GM11168 (cell line): Measurements from ENCODE around the gene IRF2BP2.

Experiments
- in situ Hi-C: fragments of 300-500 bp; cut with MboI; formaldehyde crosslinking; loops from one replicate; pipeline ENCODE4 v1.12.0; 2022; ENCODE audit warnings: low sequenced_read_pairs; ENCODE audit not compliant: unreplicated experiment

Gene IRF2BP2

DNA sequence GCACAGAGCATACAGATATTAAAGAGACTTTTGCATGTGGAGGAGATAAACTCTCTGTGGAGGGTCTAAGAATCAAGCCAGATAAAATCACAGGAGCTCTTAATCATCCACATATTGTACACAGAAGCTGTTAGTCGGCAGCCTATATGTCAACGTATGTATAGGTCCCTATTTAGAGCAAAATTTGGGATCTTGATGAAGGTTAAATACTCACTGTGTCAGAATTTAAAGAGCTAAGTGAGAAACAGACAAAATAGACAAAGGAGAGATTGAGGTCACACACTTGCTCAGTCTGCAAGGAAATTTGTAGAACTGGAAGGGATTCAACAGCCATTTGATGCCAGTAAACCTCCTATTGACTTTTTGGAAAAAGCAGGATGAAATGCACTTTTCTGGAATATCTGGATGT is 4.1 kb upstream of the IRF2BP2 start:
- in situ Hi-C loops: loop anchor here (5.0 kb wide), 1 partner anchor 468 kb away; no protein-coding TSS in a partner anchor

DNA sequence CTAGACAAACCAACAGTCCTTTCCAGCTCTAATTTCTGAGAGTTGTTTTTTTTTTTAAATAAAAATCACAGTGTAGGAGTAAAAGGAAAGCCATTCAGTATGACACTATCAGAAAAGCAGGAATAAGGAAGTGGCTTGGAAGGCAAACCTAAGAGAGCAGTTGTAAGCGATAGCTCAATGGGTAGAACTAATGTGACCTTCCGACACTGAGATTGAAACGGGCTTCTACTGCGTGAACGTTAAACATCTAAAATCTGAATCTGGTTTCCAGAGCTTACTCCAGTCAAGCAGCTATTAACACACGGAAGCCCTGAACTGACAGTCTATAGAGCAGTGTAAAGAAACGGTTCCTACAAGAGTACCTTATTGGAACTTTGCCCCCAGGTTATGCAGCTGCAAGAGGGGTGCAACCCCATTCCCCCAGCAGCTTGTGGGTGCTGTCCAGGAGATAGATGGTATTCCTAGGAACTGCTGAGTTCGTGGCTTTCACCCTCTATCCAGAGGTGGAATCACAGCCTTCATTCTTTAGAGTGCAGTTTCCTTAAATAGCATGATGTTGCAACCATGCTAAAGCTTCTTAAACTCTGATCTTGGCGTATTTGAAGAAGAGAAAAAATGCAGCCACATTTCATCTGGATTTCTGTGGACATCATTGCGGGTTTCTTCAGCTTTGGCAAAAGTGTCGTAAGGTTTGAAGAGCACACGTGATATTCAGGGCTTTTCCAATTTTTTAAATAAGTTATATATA is 3.3 kb upstream of the IRF2BP2 start:
- in situ Hi-C loops: loop anchor here (5.0 kb wide), 1 partner anchor 469 kb away; no protein-coding TSS in a partner anchor

DNA sequence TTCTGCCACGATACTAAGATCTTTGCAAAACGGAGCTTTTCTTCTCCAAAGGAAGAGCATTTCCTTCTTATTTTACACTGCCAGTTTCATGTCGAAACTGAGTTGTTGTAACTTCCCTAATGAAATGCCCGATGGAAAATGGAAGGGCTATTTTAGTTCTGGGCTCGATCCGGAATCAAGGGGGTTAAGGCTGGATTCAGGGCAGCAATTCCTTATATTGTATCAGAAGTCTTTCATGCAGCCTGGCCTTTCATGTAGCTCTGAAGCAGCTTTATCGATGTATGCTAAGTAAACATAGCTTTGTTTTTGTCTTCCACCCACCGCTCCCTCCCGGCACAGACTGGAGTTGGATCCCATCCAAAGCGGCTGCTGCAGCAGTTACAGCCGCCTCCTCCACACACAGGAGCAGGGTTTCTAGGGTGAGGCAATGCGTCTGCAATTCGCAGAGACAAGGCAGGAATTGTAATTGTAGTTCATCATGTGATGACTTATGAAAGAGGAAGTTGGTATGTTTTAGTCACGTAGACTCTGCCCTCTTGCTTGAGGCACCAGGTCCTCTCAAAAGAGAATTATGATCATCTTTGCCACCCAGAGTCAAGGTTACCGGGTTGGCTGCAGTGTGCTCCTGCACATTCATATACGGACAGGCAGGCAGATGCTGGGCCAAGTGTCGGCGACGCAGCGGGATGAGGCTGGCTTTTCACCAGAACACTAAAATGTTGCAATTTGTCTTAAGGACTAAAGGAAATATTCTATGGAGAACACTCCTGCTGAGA is 2.6 kb upstream of the IRF2BP2 start:
- in situ Hi-C loops: loop anchor here (5.0 kb wide), 1 partner anchor 470 kb away; no protein-coding TSS in a partner anchor

DNA sequence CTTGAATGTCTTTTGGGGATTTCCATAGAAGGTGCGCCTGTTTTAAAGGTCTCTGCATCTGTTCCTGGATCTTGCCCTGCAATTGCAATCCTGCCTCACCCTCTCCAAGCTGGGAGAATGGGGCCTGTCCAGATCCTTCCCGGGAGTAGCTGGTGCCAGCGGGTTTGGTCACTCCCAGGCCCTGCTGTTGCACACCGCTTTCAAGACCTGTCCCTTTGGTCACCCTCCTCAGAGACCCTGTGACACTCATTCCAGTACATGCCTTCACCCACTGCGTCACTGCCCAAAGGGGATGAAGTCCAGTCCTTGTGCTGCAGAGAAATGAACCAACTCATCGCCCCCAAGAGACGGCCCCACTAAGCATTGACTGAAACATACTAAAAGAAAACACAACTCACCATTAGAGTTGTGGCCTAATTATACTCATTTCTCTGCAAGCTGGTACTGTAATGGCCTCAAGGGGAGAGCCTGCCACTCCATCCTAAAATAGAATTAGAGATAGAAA is 1.9 kb upstream of the IRF2BP2 start:
- in situ Hi-C loops: loop anchor here (5.0 kb wide), 1 partner anchor 470 kb away; no protein-coding TSS in a partner anchor

DNA sequence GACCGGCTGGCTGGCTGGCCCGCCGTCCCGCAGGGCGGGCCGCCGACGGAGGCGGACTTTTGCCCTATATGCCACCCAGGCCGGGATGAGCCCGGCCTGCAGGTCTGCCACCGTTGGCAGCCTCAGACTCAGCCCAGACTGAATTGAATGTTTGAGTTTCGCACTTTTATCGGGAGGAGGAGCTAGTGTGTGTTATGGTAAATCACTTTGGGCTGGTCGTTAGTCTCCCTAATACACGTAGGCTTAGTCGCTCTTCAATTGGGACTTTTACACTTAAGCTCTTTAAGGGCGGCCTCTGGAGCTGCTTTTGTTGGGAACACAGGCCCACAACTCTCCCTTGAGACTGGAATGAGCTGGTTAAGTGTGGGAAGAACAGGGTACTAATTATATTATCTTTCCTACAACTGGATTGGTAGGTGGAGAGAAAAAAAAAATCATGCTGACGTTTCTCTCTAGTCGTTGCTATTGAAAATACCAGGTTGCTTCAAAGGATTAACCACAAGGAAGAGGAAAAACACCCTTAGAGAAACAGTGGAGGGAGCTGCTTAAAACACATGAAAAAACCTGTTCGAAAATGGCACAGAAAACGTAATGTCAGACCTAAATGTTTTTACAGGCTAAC is 1.4 kb upstream of the IRF2BP2 start:
- in situ Hi-C loops: loop anchor here (5.0 kb wide), 1 partner anchor 471 kb away; no protein-coding TSS in a partner anchor

DNA sequence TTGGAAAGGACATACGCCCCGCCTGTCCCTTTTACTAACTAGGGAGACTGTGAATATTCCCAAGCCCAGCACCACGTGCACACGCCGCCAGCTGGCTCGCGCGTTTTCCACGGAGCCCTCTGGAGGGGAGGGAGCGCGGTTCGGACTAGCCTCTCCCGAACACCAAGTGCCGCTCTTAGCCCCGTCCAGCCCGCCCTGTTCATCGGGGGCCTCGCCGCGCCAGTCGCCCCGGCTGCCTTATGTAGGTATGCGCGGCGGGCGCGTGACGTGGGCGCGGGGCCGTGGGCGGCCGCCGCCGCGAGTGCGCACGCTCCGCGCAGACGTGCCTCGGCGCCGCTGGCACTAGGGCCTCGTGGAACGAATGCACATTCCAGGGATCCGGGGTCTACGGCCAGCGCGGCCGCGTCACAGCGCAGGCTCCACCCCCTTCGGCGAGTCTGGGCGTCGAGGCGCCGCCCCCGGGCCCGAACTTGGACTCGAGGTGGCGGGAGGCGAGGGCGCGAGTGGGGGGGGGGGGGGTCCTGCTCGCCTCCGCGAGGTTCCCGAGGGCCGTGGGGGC is 767 bp upstream of the IRF2BP2 start:
- in situ Hi-C loops: loop anchor here (5.0 kb wide), 1 partner anchor 472 kb away; no protein-coding TSS in a partner anchor

DNA sequence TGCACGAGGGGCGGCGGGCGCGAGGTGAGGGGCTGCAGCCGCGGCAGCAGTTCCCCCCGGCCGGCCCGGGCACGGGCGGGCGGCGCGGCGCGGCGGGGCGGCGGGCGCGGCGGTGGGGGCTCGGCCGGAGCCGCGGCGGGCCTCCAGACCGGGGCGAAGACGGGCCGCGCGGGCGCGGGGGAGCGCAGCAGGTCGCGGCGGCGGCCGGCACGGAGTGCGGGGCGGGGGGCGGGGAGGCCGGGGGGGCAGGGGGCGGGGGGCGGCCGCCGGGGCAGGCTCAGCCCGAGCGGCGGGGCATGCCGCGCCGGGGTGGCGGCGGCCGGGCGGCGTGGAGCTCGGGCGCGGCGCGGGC is 311 bp downstream of the IRF2BP2 start:
- in situ Hi-C loops: loop anchor here (5.0 kb wide), 1 partner anchor 473 kb away; no protein-coding TSS in a partner anchor

DNA sequence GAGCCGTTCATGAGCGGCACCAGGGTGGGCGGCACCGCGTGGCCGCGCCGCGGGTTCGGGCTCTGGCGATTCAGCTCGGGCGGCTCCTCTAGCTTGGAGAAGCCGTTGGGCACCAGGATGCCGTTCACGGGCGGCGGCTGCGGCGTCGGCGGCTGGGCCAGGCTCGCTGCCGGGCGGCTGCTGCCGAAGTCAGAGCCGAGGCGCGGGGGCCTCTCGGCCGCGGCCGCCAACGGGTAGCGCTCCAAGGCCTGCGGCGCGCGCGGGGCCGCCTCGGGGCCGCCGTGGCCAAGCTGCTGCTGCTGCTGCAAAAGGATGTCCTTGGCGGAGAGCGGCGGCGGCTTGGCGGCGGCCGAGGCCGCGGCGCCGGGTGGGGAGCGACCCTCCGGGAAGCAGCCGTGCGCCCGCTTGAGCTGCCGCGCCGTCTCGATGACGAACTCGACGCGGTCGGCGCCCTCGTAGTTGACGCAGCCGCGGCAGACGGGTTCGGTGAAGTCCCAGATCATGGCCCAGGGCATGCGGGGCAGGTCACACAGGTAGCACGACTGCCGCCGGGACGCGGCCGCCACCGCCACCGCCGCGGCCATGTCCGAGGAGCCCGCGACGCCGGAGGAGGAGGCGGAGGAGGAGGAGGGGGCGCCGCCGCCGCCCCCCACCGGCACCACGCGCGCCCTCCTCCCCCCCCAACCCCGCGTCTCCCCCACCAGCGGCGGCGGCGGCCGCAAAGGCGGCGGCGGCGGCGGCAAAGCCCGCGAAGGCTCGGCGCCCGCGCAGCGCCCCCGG is 877 bp downstream of the IRF2BP2 start:
- in situ Hi-C loops: no loop called here

DNA sequence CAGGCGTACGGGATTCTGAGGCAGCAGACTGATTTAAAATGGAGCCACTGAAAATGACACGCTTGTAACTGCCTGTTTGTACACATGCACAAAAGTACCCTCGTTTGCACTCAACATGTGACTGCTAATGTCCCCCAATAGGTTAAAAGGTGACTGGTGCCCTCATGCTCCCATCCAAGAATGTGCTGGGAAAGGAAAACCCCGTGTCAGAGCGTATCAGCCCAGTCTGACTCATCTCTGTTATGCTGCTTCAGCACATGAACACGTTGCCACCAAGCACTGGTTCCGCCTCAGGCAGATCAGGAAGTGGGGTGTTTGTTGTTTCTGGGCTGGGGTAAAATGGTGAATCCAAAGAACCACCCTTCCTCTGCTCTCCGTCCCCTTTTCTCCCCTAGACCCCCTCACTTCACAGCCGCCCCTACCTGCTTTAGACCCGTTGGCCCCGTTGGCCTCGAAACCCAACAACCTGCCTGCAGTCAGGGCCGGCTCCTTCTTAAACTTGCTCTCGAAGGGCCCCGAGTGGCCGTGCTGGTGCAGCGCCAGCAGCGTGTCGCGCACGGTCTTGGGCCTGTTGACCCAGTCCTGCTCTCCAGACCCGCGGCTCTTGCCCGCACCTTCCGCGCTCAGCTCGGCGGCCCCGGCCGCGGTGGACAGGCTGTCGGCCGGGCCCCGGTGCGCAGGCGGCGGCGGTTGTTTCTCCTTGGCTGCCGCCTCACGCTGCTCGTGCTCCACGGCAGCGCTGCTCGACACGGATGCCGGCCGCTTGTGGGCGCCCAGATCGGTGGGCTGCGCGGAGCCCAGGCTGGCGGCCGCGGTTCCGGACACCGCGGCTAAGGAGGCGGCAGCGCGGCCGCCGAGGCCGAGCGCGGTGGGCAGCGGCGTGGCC is 1.7 kb downstream of the IRF2BP2 start:
- in situ Hi-C loops: no loop called here

DNA sequence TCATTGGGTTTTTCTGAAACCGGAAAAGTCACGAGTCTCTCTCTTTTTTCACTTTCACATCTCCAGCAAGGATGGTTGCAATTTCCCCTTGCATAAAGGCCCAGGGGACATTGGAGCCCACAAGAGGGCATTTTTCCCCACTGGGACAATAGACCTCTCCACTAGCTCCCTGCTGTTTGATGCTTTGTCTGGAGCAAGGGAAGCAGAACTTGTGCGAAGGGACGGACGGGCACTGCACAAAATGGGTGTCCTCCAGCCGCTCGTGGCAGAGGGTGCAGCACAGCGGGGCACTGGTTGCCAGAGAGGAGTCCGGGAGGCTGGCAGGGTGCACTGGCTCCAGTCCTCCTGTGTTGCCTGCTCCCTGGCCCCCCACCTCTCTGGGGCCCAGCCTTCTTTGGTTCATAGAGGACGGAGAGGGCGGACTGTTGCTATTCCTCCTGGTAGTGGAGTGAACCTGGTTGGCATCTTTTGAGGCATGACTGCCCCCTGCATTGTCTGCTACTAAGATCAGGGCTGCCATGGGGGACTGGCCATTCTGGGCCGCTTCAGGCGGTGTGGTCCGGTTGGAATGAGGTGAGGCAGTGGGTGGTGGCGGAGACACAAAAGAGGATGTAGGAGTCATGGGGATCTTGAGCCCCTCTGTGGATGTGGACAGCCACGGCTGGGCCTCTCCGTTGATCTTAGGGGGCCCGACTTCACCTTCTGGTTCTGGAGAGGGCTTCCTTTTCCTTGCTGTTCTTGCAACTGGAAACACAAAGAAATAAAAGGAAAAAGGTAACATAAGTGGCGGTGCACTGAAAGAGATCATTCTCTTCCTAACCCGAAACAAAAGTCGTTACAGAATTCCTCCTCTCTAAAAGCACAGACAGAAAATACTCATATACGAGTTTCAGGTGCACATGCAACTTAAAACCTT is 2.6 kb downstream of the IRF2BP2 start:
- in situ Hi-C loops: no loop called here

DNA sequence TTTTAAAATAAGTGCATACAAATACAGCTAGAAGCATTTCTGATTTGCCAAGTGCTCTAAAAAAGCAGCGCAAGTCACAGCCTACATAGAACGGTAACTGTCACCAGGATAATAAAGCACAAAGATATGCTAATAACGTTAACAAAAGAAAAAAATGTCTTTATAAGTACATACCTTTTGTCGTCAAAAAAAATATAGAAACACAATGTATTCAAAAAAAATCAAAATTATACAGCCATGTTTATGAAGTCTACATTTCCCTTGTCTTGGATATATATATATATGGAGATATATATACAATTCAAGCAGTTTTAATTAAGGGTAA is 3.2 kb downstream of the IRF2BP2 start:
- in situ Hi-C loops: no loop called here

DNA sequence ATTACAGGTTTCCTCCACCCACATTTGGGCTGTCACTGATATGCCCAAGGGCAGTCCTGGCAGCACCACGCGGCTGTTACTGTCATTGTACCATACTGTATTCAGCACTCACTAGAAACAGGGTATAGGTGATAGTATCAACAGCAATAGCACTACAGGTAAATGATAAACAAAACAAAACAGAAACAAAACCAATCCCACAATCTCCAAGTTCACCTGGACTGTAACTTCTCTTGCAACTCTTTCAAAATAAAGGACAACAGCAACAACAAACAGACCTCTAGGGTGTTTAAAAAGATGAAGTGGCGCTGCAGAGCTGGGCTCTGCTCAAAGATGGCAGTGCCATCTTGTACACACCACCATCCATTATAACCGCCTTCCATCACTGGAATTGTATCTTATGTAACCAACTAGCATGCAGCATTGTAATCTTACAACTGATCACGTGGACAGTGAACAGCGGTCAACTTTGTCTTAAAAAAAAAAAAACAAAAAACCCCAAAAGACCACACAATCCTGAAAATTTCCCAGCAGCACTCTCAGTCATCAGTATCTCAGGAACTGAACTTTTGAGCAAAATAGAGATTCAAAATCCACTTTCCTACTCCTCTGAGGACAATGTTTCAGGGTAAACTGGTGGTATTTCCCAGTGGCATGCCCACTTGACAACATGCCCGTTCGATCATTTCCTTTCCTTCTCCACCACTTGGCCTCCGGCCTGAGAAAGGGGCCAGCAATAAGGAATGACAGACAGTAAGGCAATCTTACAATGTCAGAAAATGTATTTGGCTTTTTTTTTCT is 3.8 kb downstream of the IRF2BP2 start:
- in situ Hi-C loops: no loop called here

DNA sequence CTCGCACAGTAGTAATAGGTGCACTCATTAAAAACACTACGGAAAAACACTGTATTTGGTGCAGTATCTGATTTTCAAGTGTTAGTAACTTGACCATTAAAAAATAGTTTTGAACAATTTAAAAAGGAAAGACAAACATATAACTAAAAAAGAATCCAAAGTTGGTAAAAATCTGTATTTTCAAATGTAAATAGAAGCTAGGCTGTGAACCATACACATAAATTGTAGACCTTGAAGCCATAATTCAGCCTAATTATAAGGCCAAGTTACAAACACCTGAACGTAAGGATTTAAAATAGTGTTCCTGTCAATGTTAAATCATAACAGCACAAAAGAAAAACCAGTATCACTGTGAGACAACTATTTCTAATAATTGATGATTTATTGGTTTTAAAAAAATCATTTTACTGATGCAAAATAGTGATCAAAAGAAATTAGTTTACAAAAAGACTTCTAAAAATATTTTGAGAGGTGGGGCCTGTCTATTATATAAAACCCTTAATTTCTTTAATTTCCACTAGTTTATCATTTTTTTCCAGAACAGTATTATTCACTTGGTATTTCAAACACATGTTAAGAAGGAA is 4.5 kb downstream of the IRF2BP2 start:
- in situ Hi-C loops: no loop called here

DNA sequence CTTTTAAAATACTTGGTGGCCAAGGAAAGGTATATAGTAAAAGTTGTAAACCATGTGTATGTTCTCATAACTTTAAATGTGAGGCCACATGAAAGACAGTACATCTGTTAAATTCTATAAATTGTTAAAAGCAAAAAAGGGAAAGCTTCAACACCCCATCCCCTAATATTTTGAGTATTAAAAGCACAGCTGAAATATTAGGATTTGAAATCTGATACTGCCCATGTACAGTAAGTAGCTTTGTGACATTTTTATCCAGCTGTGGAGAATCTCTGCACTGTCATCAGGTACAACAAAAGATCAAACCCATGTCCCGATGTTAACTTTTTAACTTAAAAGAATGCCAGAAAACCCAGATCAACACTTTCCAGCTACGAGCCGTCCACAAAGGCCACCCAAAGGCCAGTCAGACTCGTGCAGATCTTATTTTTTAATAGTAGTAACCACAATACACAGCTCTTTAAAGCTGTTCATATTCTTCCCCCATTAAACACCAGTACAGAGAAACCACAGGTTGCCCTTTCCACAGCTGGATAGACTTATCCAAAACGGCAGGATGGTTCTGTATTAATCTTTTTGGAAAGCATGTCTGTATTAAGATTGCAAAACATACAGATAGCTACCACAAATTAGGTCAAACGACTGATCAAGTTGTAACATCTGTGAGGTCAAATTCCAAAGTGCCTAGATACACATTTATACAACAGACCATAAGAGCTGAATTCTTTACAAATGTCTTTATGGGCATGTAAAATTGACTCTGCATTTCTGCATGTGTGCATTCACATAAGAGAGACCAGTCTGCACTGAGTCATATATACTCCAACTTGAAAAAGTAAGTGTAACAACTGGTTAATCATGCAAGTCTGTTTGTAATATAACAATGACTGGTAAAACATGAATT is 5.2 kb downstream of the IRF2BP2 start:
- in situ Hi-C loops: no loop called here
